ENCODE measurements around the gene NUTF2.
A peak's percentile ranks its signal among the peaks of the same experiment; 100 is the strongest.
"Not testable (repeated sequence)": the region's sequence is repeated elsewhere in the genome, so short reads cannot be mapped to it uniquely, and the experiment has no call there.

Gene NUTF2

GRCh38 chr16:67845291-67846062 is 1.3 kb upstream of the NUTF2 start:
- peak overlapping the region; percentile 95 for H3K27ac Mint-ChIP-seq
- no peaks in the 10 kb centered on the region for H3K27me3 Mint-ChIP-seq (ENCODE audit: low read depth)
- no peaks in the 10 kb centered on the region for H3K9me3 Mint-ChIP-seq
- peak overlapping the region; percentile 94 for H3K4me3 Mint-ChIP-seq
- peaks cover 41% of the 10 kb centered on the region for H3K4me1 Mint-ChIP-seq (ENCODE audit: low read depth)
- peaks cover 6% of the 10 kb centered on the region for H3K36me3 Mint-ChIP-seq (ENCODE audit: low read depth)

GRCh38 chr16:67846063-67846319 is 742 bp upstream of the NUTF2 start:
- Mint-ChIP-seq H3K27me3 (ENCODE audit: low read depth) (no peaks in the 10 kb centered on the region), H3K4me3 (peak overlapping the region; percentile 94), H3K9me3 (no peaks in the 10 kb centered on the region), H3K27ac (peak overlapping the region; percentile 95), H3K36me3 (ENCODE audit: low read depth) (peaks cover 6% of the 10 kb centered on the region), H3K4me1 (ENCODE audit: low read depth) (peaks cover 41% of the 10 kb centered on the region)

- H3K36me3 Mint-ChIP-seq (ENCODE audit: low read depth): peaks cover 6% of the 10 kb centered on the region
- H3K4me1 Mint-ChIP-seq (ENCODE audit: low read depth): peaks cover 36% of the 10 kb centered on the region
- no peaks in the 10 kb centered on the region for H3K27me3 Mint-ChIP-seq (ENCODE audit: low read depth)
- no peaks in the 10 kb centered on the region for H3K9me3 Mint-ChIP-seq
- H3K27ac Mint-ChIP-seq: peak within 1 kb of the TSS; percentile 95
- H3K4me3 Mint-ChIP-seq: peak within 1 kb of the TSS; percentile 94
Observed at GRCh38 chr16:67847064-67847861, 530 bp downstream of the NUTF2 start, which contains the start of gene CENPT. CENPT (minus strand) TSS chr16:67847693; CDS start chr16:67833859, 13,834 bp downstream.

- Mint-ChIP-seq H3K4me1 (ENCODE audit: low read depth) (peaks cover 33% of the 10 kb centered on the region), H3K27me3 (ENCODE audit: low read depth) (no peaks in the 10 kb centered on the region), H3K4me3 (peak overlapping the region; percentile 90), H3K9me3 (no peaks in the 10 kb centered on the region), H3K36me3 (ENCODE audit: low read depth) (peaks cover 6% of the 10 kb centered on the region), H3K27ac (peak overlapping the region; percentile 82)
Observed at GRCh38 chr16:67848118-67848517, 1.4 kb downstream of the NUTF2 start.

- Mint-ChIP-seq H3K27me3 (ENCODE audit: low read depth) (no peaks in the 10 kb centered on the region), H3K36me3 (ENCODE audit: low read depth) (peaks cover 3% of the 10 kb centered on the region), H3K4me3 (no peak overlapping the region), H3K9me3 (no peaks in the 10 kb centered on the region), H3K27ac (no peak overlapping the region), H3K4me1 (ENCODE audit: low read depth) (peaks cover 9% of the 10 kb centered on the region)
Observed at GRCh38 chr16:67853670-67854069, 6.9 kb downstream of the NUTF2 start.

GRCh38 chr16:67855789-67856188 is 9.1 kb downstream of the NUTF2 start:
- Mint-ChIP-seq H3K27me3 (ENCODE audit: low read depth) (no peaks in the 10 kb centered on the region), H3K27ac (no peak overlapping the region), H3K36me3 (ENCODE audit: low read depth) (no peaks in the 10 kb centered on the region), H3K4me1 (ENCODE audit: low read depth) (peaks cover 10% of the 10 kb centered on the region), H3K9me3 (no peaks in the 10 kb centered on the region), H3K4me3 (no peak overlapping the region)

- H3K9me3 Mint-ChIP-seq: no peaks in the 10 kb centered on the region
- H3K27ac Mint-ChIP-seq: no peak overlapping the region
- no peak overlapping the region for H3K4me3 Mint-ChIP-seq
- no peaks in the 10 kb centered on the region for H3K27me3 Mint-ChIP-seq (ENCODE audit: low read depth)
- H3K36me3 Mint-ChIP-seq (ENCODE audit: low read depth): peaks cover 6% of the 10 kb centered on the region
- peaks cover 16% of the 10 kb centered on the region for H3K4me1 Mint-ChIP-seq (ENCODE audit: low read depth)
Observed at GRCh38 chr16:67856927-67857546, 10.3 kb downstream of the NUTF2 start.

- no peak overlapping the region for H3K27ac Mint-ChIP-seq
- no peaks in the 10 kb centered on the region for H3K27me3 Mint-ChIP-seq (ENCODE audit: low read depth)
- peaks cover 7% of the 10 kb centered on the region for H3K36me3 Mint-ChIP-seq (ENCODE audit: low read depth)
- H3K4me1 Mint-ChIP-seq (ENCODE audit: low read depth): peaks cover 16% of the 10 kb centered on the region
- no peak overlapping the region for H3K4me3 Mint-ChIP-seq
- no peaks in the 10 kb centered on the region for H3K9me3 Mint-ChIP-seq
Observed at GRCh38 chr16:67857547-67858233, 11.0 kb downstream of the NUTF2 start.

- Mint-ChIP-seq H3K27ac (peak overlapping the region; percentile 6), H3K4me3 (no peak overlapping the region), H3K4me1 (ENCODE audit: low read depth) (peaks cover 16% of the 10 kb centered on the region), H3K36me3 (ENCODE audit: low read depth) (peaks cover 7% of the 10 kb centered on the region), H3K9me3 (no peaks in the 10 kb centered on the region), H3K27me3 (ENCODE audit: low read depth) (no peaks in the 10 kb centered on the region)
Observed at GRCh38 chr16:67858500-67858899, 11.8 kb downstream of the NUTF2 start.

- Mint-ChIP-seq H3K4me3 (no peak overlapping the region), H3K4me1 (ENCODE audit: low read depth) (peaks cover 17% of the 10 kb centered on the region), H3K27me3 (ENCODE audit: low read depth) (no peaks in the 10 kb centered on the region), H3K27ac (peak overlapping the region; percentile 41), H3K36me3 (ENCODE audit: low read depth) (peaks cover 9% of the 10 kb centered on the region), H3K9me3 (no peaks in the 10 kb centered on the region)
Observed at GRCh38 chr16:67860589-67861398, 14.1 kb downstream of the NUTF2 start.

- peaks cover 17% of the 10 kb centered on the region for H3K4me1 Mint-ChIP-seq (ENCODE audit: low read depth)
- H3K27ac Mint-ChIP-seq: no peak overlapping the region
- no peaks in the 10 kb centered on the region for H3K27me3 Mint-ChIP-seq (ENCODE audit: low read depth)
- peaks cover 10% of the 10 kb centered on the region for H3K36me3 Mint-ChIP-seq (ENCODE audit: low read depth)
- no peak overlapping the region for H3K4me3 Mint-ChIP-seq
- no peaks in the 10 kb centered on the region for H3K9me3 Mint-ChIP-seq
Observed at GRCh38 chr16:67861877-67862276, 15.1 kb downstream of the NUTF2 start.

GRCh38 chr16:67862623-67863583 is 16.2 kb downstream of the NUTF2 start:
- H3K36me3 Mint-ChIP-seq (ENCODE audit: low read depth): peaks cover 12% of the 10 kb centered on the region
- H3K9me3 Mint-ChIP-seq: no peaks in the 10 kb centered on the region
- no peaks in the 10 kb centered on the region for H3K27me3 Mint-ChIP-seq (ENCODE audit: low read depth)

GRCh38 chr16:67864044-67864443 is 17.3 kb downstream of the NUTF2 start:
- not testable (repeated sequence) for H3K27ac Mint-ChIP-seq, H3K9me3 Mint-ChIP-seq, H3K4me3 Mint-ChIP-seq

More at GRCh38 chr16:67862623-67863583, 16.2 kb downstream of the NUTF2 start:
- Mint-ChIP-seq H3K4me1 (ENCODE audit: low read depth) (peaks cover 11% of the 10 kb centered on the region), H3K4me3 (no peak overlapping the region), H3K27ac (no peak overlapping the region)

More at GRCh38 chr16:67864044-67864443, 17.3 kb downstream of the NUTF2 start:
- peaks cover 12% of the 10 kb centered on the region for H3K36me3 Mint-ChIP-seq (ENCODE audit: low read depth)
- H3K27me3 Mint-ChIP-seq (ENCODE audit: low read depth); H3K4me1 Mint-ChIP-seq (ENCODE audit: low read depth): not testable (repeated sequence)

Measured in T-helper 1 cell treated with Interleukin-12 subunit alpha and Interleukin-12 subunit beta and Interleukin-4 antibody, amounts not matched to agents 30 μg/mL and 1 μg/mL, for 36 hours (primary cell).